GM18909 (cell line): ENCODE measurements around the gene PRKCE.

Source experiments
- ATAC-seq: cut with Tn5 transposase; IDR thresholded peaks from one replicate; pipeline ENCODE4 v1.9.1; 2021; ENCODE audit warnings: mild to moderate bottlenecking; ENCODE audit not compliant: unreplicated experiment, poor library complexity

The PRKCE gene

GRCh38 chr2:45720210-45720609, 68.7 kb downstream of the PRKCE start:
- ATAC-seq = no peak

- ATAC-seq = no peak
Observed at GRCh38 chr2:45721150-45721549, 69.7 kb downstream of the PRKCE start.

GRCh38 chr2:45722477-45722876, 71.0 kb downstream of the PRKCE start:
- ATAC-seq = no peak

- no peak for ATAC-seq
Observed at GRCh38 chr2:45723857-45724256, 72.4 kb downstream of the PRKCE start.

GRCh38 chr2:45724335-45724734, 72.9 kb downstream of the PRKCE start:
- ATAC-seq = no peak

GRCh38 chr2:45725731-45726130, 74.3 kb downstream of the PRKCE start:
- no peak for ATAC-seq

- no peak for ATAC-seq
Observed at GRCh38 chr2:45726188-45726587, 74.7 kb downstream of the PRKCE start.

GRCh38 chr2:45728458-45728942, 77.0 kb downstream of the PRKCE start:
- ATAC-seq = peak; percentile 82

- ATAC-seq = peak; percentile 57
Observed at GRCh38 chr2:45729753-45730512, 78.5 kb downstream of the PRKCE start.

GRCh38 chr2:45731141-45731540, 79.7 kb downstream of the PRKCE start:
- no peak for ATAC-seq

- ATAC-seq = no peak
Observed at GRCh38 chr2:45732436-45732835, 81.0 kb downstream of the PRKCE start.

- no peak for ATAC-seq
Observed at GRCh38 chr2:45732946-45733345, 81.5 kb downstream of the PRKCE start.

- ATAC-seq = no peak
Observed at GRCh38 chr2:45734336-45734735, 82.9 kb downstream of the PRKCE start.

GRCh38 chr2:45734952-45735351, 83.5 kb downstream of the PRKCE start:
- ATAC-seq = no peak

- ATAC-seq = no peak
Observed at GRCh38 chr2:45736757-45737704, 85.6 kb downstream of the PRKCE start.

GRCh38 chr2:45739796-45740485, 88.5 kb downstream of the PRKCE start:
- ATAC-seq = no peak

GRCh38 chr2:45741161-45741850, 89.8 kb downstream of the PRKCE start:
- ATAC-seq = no peak

GRCh38 chr2:45743531-45744396, 92.3 kb downstream of the PRKCE start:
- ATAC-seq = no peak

- ATAC-seq = no peak
Observed at GRCh38 chr2:45745231-45745630, 93.8 kb downstream of the PRKCE start.
